Measurements from ENCODE around the gene SYT2. TPM values are rescaled to one million over a fixed set of nuclear protein-coding genes. Genes with fewer than 3 reads are reported as not detected.
"Not testable (repeated sequence)": the region's sequence is repeated elsewhere in the genome, so short reads cannot be mapped to it uniquely, and the experiment has no call there.

Gene SYT2
- polyA plus RNA-seq, 1 of the 3 experiments (the other 2 are of a cell fraction) = 0.03 TPM

GRCh38 chr1:202728951-202729350 lies 18.7 kb upstream of the SYT2 start (continued):
- TF ChIP-seq TEAD4 (IDR thresholded peaks at IDR 0.05; ENCODE audit: borderline replicate concordance, insufficient read depth) (no peak), MXI1 (IDR thresholded peaks at IDR 0.05; ENCODE audit: low read depth, low read length) (no peak), MEF2A (IDR thresholded peaks at IDR 0.05; ENCODE audit: borderline replicate concordance, low read depth) (no peak), RFX5 (IDR thresholded peaks at IDR 0.05; ENCODE audit: low read length) (no peak), CHD2 (IDR thresholded peaks at IDR 0.05; ENCODE audit: low read length, partially characterized antibody) (no peak), EP300 (IDR thresholded peaks at IDR 0.05; ENCODE audit: borderline replicate concordance in 1 of 2, low read depth in 1 of 2, low read length in 1 of 2) (no peak)

GRCh38 chr1:202725526-202725925 lies 15.3 kb upstream of the SYT2 start:
- Histone ChIP-seq H3K27me3 (ENCODE audit: insufficient read depth) (no peaks in the 10 kb centered on the region), H3K9me3 (no peaks in the 10 kb centered on the region), H3K4me3 (ENCODE audit: low read depth in 2 of 2, low read length in 1 of 2) (no peak overlapping the region), H3K27ac (ENCODE audit: low read depth in 2 of 2, low read length in 1 of 2) (no peak overlapping the region), H3K79me2 (ENCODE audit: insufficient read depth) (no peaks in the 10 kb centered on the region), H3K9ac (no peak overlapping the region), H4K20me1 (ENCODE audit: insufficient read depth) (no peaks in the 10 kb centered on the region), H3K4me1 (ENCODE audit: control insufficient read depth in 1 of 2, insufficient read depth in 2 of 2, low read depth in 1 of 2, low read length in 1 of 2) (no peaks in the 10 kb centered on the region), H3K4me2 (no peak overlapping the region), H3K36me3 (replicated peaks in 1 of 2; ENCODE audit: control insufficient read depth in 1 of 2, insufficient read depth in 2 of 2, low read length in 1 of 2) (peaks cover 52 to 58% of the 10 kb centered on the region in 2 experiments), H3F3A (replicated peaks; ENCODE audit: insufficient read depth) (peaks cover 35% of the 10 kb centered on the region), H3K9me2 (no peaks in the 10 kb centered on the region), H2AFZ (ENCODE audit: low read depth) (no peak overlapping the region)
- ChIA-PET POLR2A (no interaction called here), CTCF (interaction anchor here (0.9 to 1.4 kb wide), 4 partner anchors 9 to 261 kb away, joined by 3 to 6 read pairs (median 5); no protein-coding TSS in a partner anchor)
- DNase-seq = no peak
- TF ChIP-seq CHD2 (IDR thresholded peaks at IDR 0.05; ENCODE audit: low read length, partially characterized antibody) (no peak), RXRA (IDR thresholded peaks at IDR 0.05; ENCODE audit: borderline replicate concordance, low read depth) (no peak), ELF1 (IDR thresholded peaks at IDR 0.05) (no peak)
- 87% methylated on average over 3 of the region's 3 CpGs for WGBS (ENCODE audit: low lambda C conversion rate)

- no peak overlapping the region for H3K27ac ChIP-seq (ENCODE audit: low read depth in 2 of 2, low read length in 1 of 2)
- CTCF ChIA-PET = interaction anchor here (0.9 to 1.1 kb wide), 2 partner anchors 11 to 92 kb away, joined by 3 read pairs; no protein-coding TSS in a partner anchor
Measured at GRCh38 chr1:202723708-202724107, 13.5 kb upstream of the SYT2 start.

GRCh38 chr1:202723046-202723445 lies 12.8 kb upstream of the SYT2 start:
- not testable (repeated sequence) for H2AFZ ChIP-seq (ENCODE audit: low read depth); H3K9me3 ChIP-seq; DNase-seq; H4K20me1 ChIP-seq (ENCODE audit: insufficient read depth); H3K9ac ChIP-seq; H3K27me3 ChIP-seq (ENCODE audit: insufficient read depth); H3K4me2 ChIP-seq; H3K4me1 ChIP-seq (ENCODE audit: control insufficient read depth in 1 of 2, insufficient read depth in 2 of 2, low read depth in 1 of 2, low read length in 1 of 2); H3K9me2 ChIP-seq; H3K27ac ChIP-seq (ENCODE audit: low read depth in 2 of 2, low read length in 1 of 2); H3K4me3 ChIP-seq (ENCODE audit: low read depth in 2 of 2, low read length in 1 of 2); H3K79me2 ChIP-seq (ENCODE audit: insufficient read depth)
- 80% methylated on average over 6 of the region's 6 CpGs for WGBS (ENCODE audit: low lambda C conversion rate)
- ChIA-PET CTCF (interaction anchor here (0.9 to 1.1 kb wide), 2 partner anchors 10 to 93 kb away, joined by 3 read pairs; no protein-coding TSS in a partner anchor), POLR2A (interaction anchor here (0.7 kb wide), 1 partner anchor 540 kb away, joined by 6 read pairs; no protein-coding TSS in a partner anchor)
- Histone ChIP-seq H3K36me3 (replicated peaks in 1 of 2; ENCODE audit: control insufficient read depth in 1 of 2, insufficient read depth in 2 of 2, low read length in 1 of 2) (peaks cover 33% of the 10 kb centered on the region in 2 experiments), H3F3A (replicated peaks; ENCODE audit: insufficient read depth) (peaks cover 28% of the 10 kb centered on the region)

More at GRCh38 chr1:202723708-202724107, 13.5 kb upstream of the SYT2 start:
- POLR2A ChIA-PET = no interaction called here
- Histone ChIP-seq H4K20me1 (ENCODE audit: insufficient read depth) (no peaks in the 10 kb centered on the region), H3K4me1 (ENCODE audit: control insufficient read depth in 1 of 2, insufficient read depth in 2 of 2, low read depth in 1 of 2, low read length in 1 of 2) (no peaks in the 10 kb centered on the region), H3K27me3 (ENCODE audit: insufficient read depth) (no peaks in the 10 kb centered on the region), H3K79me2 (ENCODE audit: insufficient read depth) (no peaks in the 10 kb centered on the region), H3K9ac (no peak overlapping the region), H3K4me2 (no peak overlapping the region), H3F3A (replicated peaks; ENCODE audit: insufficient read depth) (peaks cover 35% of the 10 kb centered on the region), H3K9me2 (no peaks in the 10 kb centered on the region), H3K4me3 (ENCODE audit: low read depth in 2 of 2, low read length in 1 of 2) (no peak overlapping the region), H3K36me3 (replicated peaks in 1 of 2; ENCODE audit: control insufficient read depth in 1 of 2, insufficient read depth in 2 of 2, low read length in 1 of 2) (peaks cover 40% of the 10 kb centered on the region in 2 experiments), H3K9me3 (no peaks in the 10 kb centered on the region), H2AFZ (ENCODE audit: low read depth) (no peak overlapping the region)
- TF ChIP-seq MXI1 (IDR thresholded peaks at IDR 0.05; ENCODE audit: low read depth, low read length) = no peak
- TF ChIP-seq FOXM1 (IDR thresholded peaks at IDR 0.05; ENCODE audit: low read depth) = no peak
- no peak; the same call in 1 of the 2 replicates for TF ChIP-seq POLR2AphosphoS5 (IDR thresholded peaks at IDR 0.05; ENCODE audit: low read depth, low read length)
- TF ChIP-seq NRF1 (IDR thresholded peaks at IDR 0.05; ENCODE audit: low read depth, low read length) = no peak
- TF ChIP-seq JUND (IDR thresholded peaks at IDR 0.05) = no peak
- no peak for TF ChIP-seq RXRA (IDR thresholded peaks at IDR 0.05; ENCODE audit: borderline replicate concordance, low read depth)
- TF ChIP-seq TEAD4 (IDR thresholded peaks at IDR 0.05; ENCODE audit: borderline replicate concordance, insufficient read depth) = no peak
- no peak for TF ChIP-seq FOSL2 (IDR thresholded peaks at IDR 0.05; ENCODE audit: borderline replicate concordance, low read depth)
- TF ChIP-seq, protein P1, sequence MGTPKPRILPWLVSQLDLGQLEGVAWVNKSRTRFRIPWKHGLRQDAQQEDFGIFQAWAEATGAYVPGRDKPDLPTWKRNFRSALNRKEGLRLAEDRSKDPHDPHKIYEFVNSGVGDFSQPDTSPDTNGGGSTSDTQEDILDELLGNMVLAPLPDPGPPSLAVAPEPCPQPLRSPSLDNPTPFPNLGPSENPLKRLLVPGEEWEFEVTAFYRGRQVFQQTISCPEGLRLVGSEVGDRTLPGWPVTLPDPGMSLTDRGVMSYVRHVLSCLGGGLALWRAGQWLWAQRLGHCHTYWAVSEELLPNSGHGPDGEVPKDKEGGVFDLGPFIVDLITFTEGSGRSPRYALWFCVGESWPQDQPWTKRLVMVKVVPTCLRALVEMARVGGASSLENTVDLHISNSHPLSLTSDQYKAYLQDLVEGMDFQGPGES (IDR thresholded peaks at IDR 0.05; ENCODE audit: low read depth, low read length) = no peak
- TF ChIP-seq RFX5 (IDR thresholded peaks at IDR 0.05; ENCODE audit: low read length) = no peak
- no peak for DNase-seq
- WGBS (ENCODE audit: low lambda C conversion rate) = 87% methylated on average over 7 of the region's 7 CpGs

Data from SK-N-SH (cell line).